PC-9 (cell line): Measurements from ENCODE around the gene EYA3.

ENCODE experiments used
- CTCF ChIP-seq: fragments of 200-600 bp; sonication (generic); conservative IDR thresholded peaks from 2 replicates; pipeline ENCODE4 v1.6.1; 2017; ENCODE audit warnings: mixed run types, antibody characterized with exemption, mild to moderate bottlenecking, moderate library complexity
- EZH2 ChIP-seq: fragments of 200-600 bp; sonication (generic); IDR thresholded peaks from 2 replicates; pipeline ENCODE4 v1.8.0; 2017; ENCODE audit warnings: antibody characterized with exemption, low read depth

DNA sequence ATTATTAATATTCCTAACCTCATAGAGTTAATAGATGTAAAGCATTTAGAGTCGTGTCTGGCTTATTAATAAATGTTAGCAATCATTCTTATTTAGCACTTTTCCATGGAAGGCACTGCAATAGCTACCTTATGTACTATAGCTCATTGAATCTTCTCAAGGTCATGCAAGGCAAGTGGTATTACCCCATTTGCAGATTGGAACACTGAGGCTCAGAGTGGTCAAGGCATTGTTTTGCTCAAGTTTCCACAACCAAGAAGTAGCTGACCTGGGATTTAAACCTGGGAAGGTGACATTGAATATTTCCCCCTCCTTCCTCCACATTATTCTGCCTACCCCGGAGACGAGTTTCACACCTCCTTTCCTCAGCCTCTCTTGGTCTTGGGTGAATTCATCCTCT, 37.8 kb upstream of the EYA3 start:
- no peak for TF ChIP-seq CTCF
- TF ChIP-seq EZH2: no peak
